ENCODE measurements around the gene ZNF783.
"Not testable (repeated sequence)": the region's sequence is repeated elsewhere in the genome, so short reads cannot be mapped to it uniquely, and the experiment has no call there.

Gene ZNF783

GRCh38 chr7:149306854-149307253 lies 44.9 kb downstream of the ZNF783 start:
- no peak for DNase-seq

DNA sequence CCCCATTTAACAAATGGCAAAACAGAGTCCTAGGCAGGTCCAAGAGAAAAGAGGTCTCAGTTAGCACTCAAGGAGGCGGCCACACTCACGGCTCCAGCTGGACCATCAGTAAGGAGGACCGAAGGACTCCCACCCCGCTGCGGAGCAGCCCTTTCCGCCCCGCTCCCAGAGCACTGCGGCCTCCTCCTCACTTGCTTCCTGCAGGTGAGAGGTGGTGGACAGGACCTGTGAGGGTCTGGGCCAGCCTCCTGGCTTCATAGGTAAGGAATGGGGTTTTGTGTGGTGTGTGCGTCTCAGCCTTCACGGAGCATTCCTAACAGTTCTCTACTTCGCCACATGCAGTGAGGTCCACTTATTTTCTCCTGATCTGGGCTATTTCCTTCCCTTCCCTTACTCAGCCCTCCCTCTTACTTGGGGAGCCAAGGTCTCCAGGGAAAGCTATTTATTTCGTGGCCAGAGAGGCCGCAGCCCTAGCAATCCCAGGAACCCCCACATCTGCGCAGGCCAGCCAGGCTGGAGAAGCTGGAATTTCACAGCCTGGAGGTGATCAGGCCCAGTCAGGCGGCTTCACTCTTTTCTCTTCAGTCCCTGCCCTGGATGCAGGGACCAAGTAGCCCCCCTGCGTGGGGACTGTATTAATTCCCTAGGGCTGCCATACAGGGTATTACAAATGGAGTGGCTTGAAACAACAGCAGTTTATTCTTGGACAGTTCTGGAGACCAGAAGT lies 45.9 kb downstream of the ZNF783 start:
- peak; percentile 49 for DNase-seq

DNA sequence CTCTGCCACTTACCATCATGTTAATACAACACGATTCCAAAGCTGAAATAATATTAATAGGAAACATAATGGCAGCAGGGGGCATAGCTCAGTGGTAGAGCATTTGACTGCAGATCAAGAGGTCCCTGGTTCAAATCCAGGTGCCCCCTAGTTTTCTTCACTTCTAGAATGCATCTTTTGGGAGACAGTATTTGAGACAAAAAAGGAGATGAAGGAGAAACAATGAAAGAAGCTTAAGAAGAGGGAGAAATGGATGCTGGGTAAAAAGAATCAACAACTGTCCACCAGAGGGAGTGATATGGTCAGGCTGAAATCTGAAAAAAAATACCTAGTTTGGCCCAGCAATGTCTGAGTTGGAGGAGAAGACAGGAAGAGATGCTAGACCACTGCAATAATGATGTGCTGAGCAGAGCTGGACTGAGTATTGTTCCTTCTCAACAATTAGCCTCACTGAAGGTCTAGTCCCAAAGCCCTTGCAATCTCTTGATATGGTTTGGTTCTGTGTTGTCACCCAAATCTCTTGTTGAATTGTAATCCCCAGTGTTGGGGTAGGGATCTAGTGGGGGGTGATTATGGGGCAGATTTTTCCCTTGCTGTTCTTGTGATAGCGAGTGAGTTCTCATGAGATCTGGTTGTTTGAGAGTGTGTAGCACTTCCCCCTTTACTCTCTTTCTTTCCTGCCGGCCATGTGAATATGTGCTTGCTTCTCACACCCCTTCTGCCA lies 48.3 kb downstream of the ZNF783 start:
- no peak for DNase-seq

DNA sequence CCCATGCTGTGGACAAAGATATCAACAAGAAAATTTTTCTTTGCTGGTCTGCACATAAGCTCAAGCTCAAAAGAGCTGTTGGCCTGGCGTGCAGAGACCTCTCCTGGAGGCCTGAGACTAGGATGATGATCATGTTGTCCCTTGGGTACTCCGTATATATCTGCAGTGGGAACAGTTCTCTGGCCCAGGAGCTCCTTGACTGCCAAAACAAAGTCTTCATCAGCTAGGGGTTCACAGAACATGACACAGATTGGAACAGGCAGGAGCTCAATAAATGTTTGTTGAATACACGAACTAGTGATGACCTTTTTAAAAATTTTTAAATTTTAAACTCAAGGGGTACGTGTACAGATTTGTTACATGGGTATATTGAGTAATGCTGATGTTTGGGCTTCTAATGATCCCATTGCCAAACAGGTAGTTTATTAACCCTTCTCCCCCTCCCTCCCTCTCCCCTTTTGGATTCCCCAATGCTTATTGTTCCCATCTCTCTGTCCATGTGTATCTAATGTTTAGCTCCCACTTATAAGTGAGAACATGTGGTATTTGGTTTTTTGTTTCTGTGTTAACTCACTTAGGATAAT lies 49.1 kb downstream of the ZNF783 start:
- no peak for DNase-seq

- no peak for DNase-seq
Measured at GRCh38 chr7:149313981-149314380, 52.0 kb downstream of the ZNF783 start.

DNA sequence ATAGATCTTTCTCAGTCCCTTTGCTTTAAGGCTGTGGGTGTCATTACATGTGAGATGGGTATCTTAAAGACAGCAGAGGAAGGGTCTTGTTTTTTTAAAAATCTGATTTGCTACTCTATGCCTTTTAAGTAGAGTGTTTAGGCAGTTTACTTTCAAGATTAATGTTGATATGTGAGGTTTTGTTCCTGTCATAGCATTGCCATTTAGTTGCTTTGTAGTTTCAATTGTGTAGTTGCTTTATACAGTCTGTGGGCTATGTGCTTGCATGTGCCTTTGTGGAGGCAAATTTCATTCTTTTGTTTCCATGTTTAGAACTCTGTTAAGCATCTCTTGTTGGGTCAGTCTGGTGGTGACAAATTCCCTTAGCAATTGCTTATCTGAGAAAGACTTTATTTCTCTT lies 54.6 kb downstream of the ZNF783 start:
- no peak for DNase-seq

- DNase-seq = no peak
Measured at GRCh38 chr7:149317496-149317895, 55.5 kb downstream of the ZNF783 start.

- DNase-seq = no peak
Measured at GRCh38 chr7:149317986-149318672, 56.1 kb downstream of the ZNF783 start.

DNA sequence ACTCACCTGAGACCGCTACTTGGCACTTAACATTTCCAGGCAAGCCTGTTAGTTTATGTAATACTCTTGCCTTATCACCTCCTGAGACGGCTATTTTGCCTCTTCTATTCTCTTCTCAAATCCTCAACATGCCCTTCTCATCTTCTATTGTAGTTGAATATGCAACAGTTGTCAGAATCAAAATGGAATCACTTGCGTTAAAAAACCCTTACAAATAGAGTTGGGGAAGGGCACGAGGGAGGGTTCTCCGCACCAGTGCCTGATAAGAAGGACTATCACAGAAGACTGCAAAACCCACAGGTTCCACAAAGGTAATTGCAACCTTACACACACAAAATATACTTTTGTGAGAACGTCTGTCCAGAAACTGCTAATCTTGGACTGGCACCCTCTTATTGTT lies 57.4 kb downstream of the ZNF783 start:
- no peak for DNase-seq

- DNase-seq = no peak
Measured at GRCh38 chr7:149320313-149321124, 58.5 kb downstream of the ZNF783 start.

DNA sequence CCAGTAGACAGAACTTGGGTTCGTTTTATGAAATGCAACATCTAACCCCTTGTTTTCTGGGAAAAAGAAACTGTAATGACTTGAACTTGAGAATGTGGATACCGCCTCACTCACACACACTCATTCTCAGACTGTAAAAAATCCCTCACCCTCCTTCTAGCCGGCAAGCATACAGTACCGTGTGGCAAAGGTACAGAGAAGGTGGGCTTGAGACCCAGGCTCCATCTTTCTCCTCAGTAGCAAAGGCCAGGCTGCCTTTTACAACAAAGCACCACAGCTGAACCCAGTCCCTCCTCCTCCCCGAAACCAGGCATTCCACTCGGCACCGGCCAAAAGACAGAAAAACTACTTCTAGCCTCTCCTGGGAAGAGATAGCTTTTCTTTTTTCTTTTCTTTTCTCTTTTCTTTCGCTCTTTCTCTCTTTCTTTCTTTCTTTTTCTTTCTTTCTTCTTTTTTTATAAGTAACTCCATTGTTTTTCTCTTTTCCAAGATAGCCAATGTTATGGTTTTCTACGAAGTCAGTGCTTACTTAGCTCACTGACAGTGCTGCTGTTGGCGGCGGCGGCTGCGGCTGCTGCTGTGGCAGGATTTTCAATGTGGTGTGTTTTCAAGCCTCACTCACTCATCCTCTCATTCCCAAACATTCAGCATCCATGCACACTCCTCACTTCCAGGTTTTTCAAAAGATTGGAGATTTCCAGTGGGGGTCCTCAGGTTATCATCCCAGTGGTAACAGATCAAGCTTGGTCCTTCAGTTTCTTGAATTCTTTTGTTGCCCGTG lies 59.3 kb downstream of the ZNF783 start:
- DNase-seq = not testable (repeated sequence)

DNA sequence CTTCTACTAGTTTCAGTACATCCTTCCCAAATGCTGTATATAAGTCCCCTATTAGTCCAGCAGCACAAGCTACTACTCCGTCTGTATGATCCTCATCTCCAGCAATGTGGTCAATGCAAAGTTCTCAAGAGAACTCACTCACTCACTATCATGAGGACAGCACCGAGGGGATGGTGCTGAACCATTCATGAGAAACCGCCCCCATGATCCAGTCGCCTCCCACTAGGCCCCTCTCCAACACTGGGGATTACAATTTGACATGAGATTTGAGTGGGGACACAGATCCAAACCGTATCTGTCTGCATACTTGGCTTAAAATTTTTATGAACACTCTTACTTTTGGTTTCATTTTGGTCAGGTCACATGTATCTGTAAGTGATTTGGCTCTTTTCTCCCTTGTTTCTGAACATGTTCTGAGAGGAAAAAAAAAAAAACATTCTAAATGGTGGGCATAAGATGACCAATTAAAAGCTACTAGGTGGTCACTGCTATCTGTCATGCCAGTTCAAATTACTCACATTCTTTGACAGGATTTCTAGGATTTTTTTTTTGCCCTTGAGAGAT lies 60.1 kb downstream of the ZNF783 start:
- no peak for DNase-seq

GRCh38 chr7:149322737-149323136 lies 60.7 kb downstream of the ZNF783 start:
- DNase-seq = no peak

DNA sequence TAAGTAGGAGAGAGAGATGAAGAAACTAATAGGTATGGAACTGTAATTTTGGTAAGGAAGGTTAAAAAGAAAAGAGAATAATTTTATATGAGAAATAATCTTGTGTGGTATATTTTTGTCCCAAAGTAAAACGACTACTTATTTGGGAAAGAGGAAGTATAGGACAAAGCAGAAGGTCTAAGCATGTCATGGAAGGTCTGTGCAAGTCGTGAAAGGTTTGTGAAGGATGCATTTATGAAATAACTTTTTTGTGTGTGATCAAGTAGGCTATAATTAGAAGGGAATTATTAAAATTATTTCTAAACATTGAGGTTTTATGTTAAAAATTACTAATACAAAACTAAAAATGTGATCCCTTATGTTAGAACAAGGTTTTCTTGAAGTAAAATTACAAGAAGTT lies 63.3 kb downstream of the ZNF783 start:
- no peak for DNase-seq

DNA sequence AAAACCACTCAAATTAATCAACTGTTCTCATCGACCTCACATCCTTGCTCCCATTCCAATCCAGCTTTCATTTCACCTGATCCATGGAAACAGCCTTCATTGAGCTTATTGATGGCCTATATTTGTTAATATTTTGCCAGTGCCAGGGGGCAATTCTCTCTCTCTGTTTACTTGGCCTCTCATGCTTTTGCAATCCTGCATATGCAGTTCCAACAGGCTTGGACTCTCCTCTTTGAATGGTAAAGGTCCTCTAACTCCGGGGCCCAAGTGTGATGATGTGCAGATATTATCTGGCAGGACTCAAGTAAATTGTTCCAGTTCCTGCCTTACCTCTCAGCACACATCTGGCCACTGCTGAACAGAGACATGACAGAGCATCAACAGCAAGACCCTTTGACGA lies 67.3 kb downstream of the ZNF783 start:
- DNase-seq = no peak

GRCh38 chr7:149329766-149330334 lies 67.9 kb downstream of the ZNF783 start:
- no peak for DNase-seq

- DNase-seq = no peak
Measured at GRCh38 chr7:149330914-149331567, 69.0 kb downstream of the ZNF783 start.

GRCh38 chr7:149332602-149333320 lies 70.8 kb downstream of the ZNF783 start:
- not testable (repeated sequence) for DNase-seq

- no peak for DNase-seq
Measured at GRCh38 chr7:149333321-149333717, 71.3 kb downstream of the ZNF783 start.

DNA sequence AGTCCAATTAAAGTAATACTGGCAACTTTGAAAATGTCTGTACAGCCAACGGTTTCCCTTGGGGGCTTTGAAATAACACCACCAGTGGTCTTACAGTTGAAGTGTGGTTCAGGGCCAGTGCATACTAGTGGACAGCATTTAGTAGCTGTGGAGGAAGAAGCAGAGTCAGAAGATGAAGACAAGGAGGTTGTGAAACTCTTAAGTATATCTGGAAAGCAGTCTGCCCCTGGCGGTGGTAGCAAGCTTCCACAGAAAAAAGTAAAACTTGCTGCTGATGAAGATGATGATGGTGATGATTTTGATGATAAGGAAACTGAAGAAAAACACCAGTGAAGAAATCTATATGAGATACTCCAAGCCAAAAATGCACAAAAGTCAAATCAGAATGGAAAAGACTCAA lies 72.2 kb downstream of the ZNF783 start:
- DNase-seq = no peak
